Measurements from ENCODE around the gene NAALADL2. TPM values are rescaled to one million over a fixed set of nuclear protein-coding genes. Genes with fewer than 3 reads are reported as not detected.

Gene NAALADL2
- total and polyA plus RNA-seq, 2 donors (not counting 3 experiments of a cell fraction or from before 2014, with no cell fraction given), result 1.1 to 4.0 TPM

DNA sequence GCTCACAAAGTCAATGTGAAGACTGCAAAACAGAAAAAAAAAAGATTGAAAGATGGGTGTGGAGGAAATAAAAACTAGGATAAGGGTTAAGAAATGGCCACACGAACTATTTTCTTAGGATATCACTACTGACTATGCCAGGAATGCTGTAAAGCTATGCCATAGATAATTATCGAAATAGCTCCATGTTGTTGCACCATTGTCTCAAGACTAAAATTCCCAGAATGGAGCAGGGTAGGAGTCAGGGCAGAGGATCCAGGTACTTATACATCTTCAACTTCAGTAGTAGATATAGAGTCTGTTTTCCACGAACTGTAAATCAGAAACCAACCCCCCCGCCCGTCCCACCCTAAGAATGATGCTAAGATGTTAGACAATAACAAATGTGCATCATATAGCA lies 302.2 kb downstream of the NAALADL2 start:
- POLR2A ChIA-PET, result no interaction called here

DNA sequence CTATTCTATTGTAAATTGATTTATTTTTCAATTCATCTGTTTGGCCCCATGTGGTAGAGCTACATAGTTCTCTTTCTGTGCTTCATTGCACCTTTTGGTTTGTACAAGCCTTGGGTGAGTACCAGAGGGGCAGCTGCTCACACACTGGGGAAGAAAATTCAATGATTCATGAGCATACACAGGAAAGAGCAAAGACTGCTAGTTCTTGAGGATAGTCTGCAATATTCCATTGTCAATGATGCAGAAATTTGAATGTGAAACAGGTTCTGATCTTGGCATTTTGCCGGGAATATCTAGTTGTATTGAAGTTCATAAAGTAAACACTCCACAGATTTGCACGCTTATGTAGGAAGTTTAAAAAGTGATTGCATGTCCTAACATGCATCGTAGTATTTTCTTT lies 304.6 kb downstream of the NAALADL2 start:
- Histone ChIP-seq H3K4me1 (ENCODE audit: control insufficient read depth, extremely low read depth, insufficient read depth, low read length) (no peaks in the 10 kb centered on the region), H3K9me3 (replicated peaks; ENCODE audit: control insufficient read depth, insufficient read depth, low read length) (no peaks in the 10 kb centered on the region), H3K27ac (ENCODE audit: insufficient read depth, low read depth, low read length) (no peak overlapping the region), H3K9me1 (replicated peaks; ENCODE audit: control insufficient read depth, extremely low read depth, insufficient read depth, low read length) (no peaks in the 10 kb centered on the region), H3K27me3 (ENCODE audit: control insufficient read depth in 2 of 2, insufficient read depth in 2 of 2, low read length in 2 of 2) (no peaks in the 10 kb centered on the region), H4K20me1 (replicated peaks; ENCODE audit: control insufficient read depth, extremely low read depth, insufficient read depth, low read length) (no peaks in the 10 kb centered on the region), H2AFZ (ENCODE audit: low read depth, low read length) (no peak overlapping the region), H3K9ac (replicated peaks; ENCODE audit: extremely low read depth, insufficient read depth, low read length) (no peak overlapping the region), H3K4me3 (replicated peaks in 1 of 3; ENCODE audit: insufficient read depth in 1 of 3, low read depth in 1 of 3, low read length in 3 of 3) (no peak overlapping the region), H3K36me3 (ENCODE audit: control insufficient read depth in 2 of 2, extremely low read depth in 1 of 2, insufficient read depth in 2 of 2, low read length in 2 of 2) (no peaks in the 10 kb centered on the region), H3K4me2 (ENCODE audit: insufficient read depth, low read length) (no peak overlapping the region), H3K79me2 (ENCODE audit: control insufficient read depth, insufficient read depth, low read length) (no peaks in the 10 kb centered on the region)
- no peak for FAIRE-seq
- dilution Hi-C loops (cut with MboI; ENCODE audit: extremely low pct_ligation_motif_present, low sequenced_read_pairs), result no loop called here
- ChIA-PET POLR2A (no interaction called here), CTCF (no interaction called here)
- BruUV-seq (replicated peaks), result no TSS peak
- no peak for DNase-seq (ENCODE audit: low read depth, low spot score)
- intact Hi-C loops (cut with micrococcal nuclease), result no loop called here
- TF ChIP-seq JUN (IDR thresholded peaks at IDR 0.05; ENCODE audit: borderline replicate concordance, insufficient read depth, insufficient read length, low read depth), result no peak
- TF ChIP-seq, protein P1, sequence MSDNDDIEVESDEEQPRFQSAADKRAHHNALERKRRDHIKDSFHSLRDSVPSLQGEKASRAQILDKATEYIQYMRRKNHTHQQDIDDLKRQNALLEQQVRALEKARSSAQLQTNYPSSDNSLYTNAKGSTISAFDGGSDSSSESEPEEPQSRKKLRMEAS (IDR thresholded peaks at IDR 0.05; ENCODE audit: insufficient read depth, insufficient read length), result no peak
- TF ChIP-seq, protein P2, sequence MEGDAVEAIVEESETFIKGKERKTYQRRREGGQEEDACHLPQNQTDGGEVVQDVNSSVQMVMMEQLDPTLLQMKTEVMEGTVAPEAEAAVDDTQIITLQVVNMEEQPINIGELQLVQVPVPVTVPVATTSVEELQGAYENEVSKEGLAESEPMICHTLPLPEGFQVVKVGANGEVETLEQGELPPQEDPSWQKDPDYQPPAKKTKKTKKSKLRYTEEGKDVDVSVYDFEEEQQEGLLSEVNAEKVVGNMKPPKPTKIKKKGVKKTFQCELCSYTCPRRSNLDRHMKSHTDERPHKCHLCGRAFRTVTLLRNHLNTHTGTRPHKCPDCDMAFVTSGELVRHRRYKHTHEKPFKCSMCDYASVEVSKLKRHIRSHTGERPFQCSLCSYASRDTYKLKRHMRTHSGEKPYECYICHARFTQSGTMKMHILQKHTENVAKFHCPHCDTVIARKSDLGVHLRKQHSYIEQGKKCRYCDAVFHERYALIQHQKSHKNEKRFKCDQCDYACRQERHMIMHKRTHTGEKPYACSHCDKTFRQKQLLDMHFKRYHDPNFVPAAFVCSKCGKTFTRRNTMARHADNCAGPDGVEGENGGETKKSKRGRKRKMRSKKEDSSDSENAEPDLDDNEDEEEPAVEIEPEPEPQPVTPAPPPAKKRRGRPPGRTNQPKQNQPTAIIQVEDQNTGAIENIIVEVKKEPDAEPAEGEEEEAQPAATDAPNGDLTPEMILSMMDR (IDR thresholded peaks at IDR 0.05; ENCODE audit: extremely low read depth in 1 of 2, insufficient read depth in 1 of 2, low read depth in 1 of 2, low read length in 2 of 2), result no peak
- TF ChIP-seq FOS (IDR thresholded peaks at IDR 0.05; ENCODE audit: borderline replicate concordance, insufficient read depth, low read length), result no peak
- no peak for TF ChIP-seq MYC (IDR thresholded peaks at IDR 0.05; ENCODE audit: low read depth, low read length)
- no peak for TF ChIP-seq POLR2AphosphoS5 (IDR thresholded peaks at IDR 0.05; ENCODE audit: insufficient read depth, low read depth, low read length)
- no peak for TF ChIP-seq GATA2 (IDR thresholded peaks at IDR 0.05; ENCODE audit: insufficient read depth, insufficient read length, low read depth, low read length)
- no peak for TF ChIP-seq POLR2A (IDR thresholded peaks at IDR 0.05; ENCODE audit: low read depth, low read length)
- TF ChIP-seq EZH2 (IDR thresholded peaks at IDR 0.05; ENCODE audit: borderline replicate concordance, low read depth, low read length, severe bottlenecking), result no peak

More for the DNA sequence above, 302.2 kb downstream of the NAALADL2 start:
- FAIRE-seq (no peak), DNase-seq (ENCODE audit: low read depth, low spot score) (no peak)
- Histone ChIP-seq H3K4me3 (replicated peaks in 1 of 3; ENCODE audit: insufficient read depth in 1 of 3, low read depth in 1 of 3, low read length in 3 of 3) (no peak overlapping the region), H3K4me1 (ENCODE audit: control insufficient read depth, extremely low read depth, insufficient read depth, low read length) (no peaks in the 10 kb centered on the region), H3K27ac (ENCODE audit: insufficient read depth, low read depth, low read length) (no peak overlapping the region), H2AFZ (ENCODE audit: low read depth, low read length) (no peak overlapping the region), H3K27me3 (ENCODE audit: control insufficient read depth in 2 of 2, insufficient read depth in 2 of 2, low read length in 2 of 2) (no peaks in the 10 kb centered on the region), H3K36me3 (ENCODE audit: control insufficient read depth in 2 of 2, extremely low read depth in 1 of 2, insufficient read depth in 2 of 2, low read length in 2 of 2) (no peaks in the 10 kb centered on the region), H3K9me3 (replicated peaks; ENCODE audit: control insufficient read depth, insufficient read depth, low read length) (no peaks in the 10 kb centered on the region), H4K20me1 (replicated peaks; ENCODE audit: control insufficient read depth, extremely low read depth, insufficient read depth, low read length) (no peaks in the 10 kb centered on the region), H3K9ac (replicated peaks; ENCODE audit: extremely low read depth, insufficient read depth, low read length) (no peak overlapping the region), H3K4me2 (ENCODE audit: insufficient read depth, low read length) (no peak overlapping the region), H3K9me1 (replicated peaks; ENCODE audit: control insufficient read depth, extremely low read depth, insufficient read depth, low read length) (no peaks in the 10 kb centered on the region), H3K79me2 (ENCODE audit: control insufficient read depth, insufficient read depth, low read length) (no peaks in the 10 kb centered on the region)
- no TSS peak for BruUV-seq (replicated peaks)
- no peak for TF ChIP-seq POLR2A (IDR thresholded peaks at IDR 0.05; ENCODE audit: low read depth, low read length)
- TF ChIP-seq, protein P2 (IDR thresholded peaks at IDR 0.05; ENCODE audit: extremely low read depth in 1 of 2, insufficient read depth in 1 of 2, low read depth in 1 of 2, low read length in 2 of 2), result no peak
- CTCF ChIA-PET, result interaction anchor here (1.0 kb wide), 1 partner anchor 16 kb away, joined by 3 read pairs; no protein-coding TSS in a partner anchor
- intact Hi-C loops (cut with micrococcal nuclease), result no loop called here
- dilution Hi-C loops (cut with MboI; ENCODE audit: extremely low pct_ligation_motif_present, low sequenced_read_pairs), result no loop called here

All from endothelial cell of umbilical vein (primary cell).